Choroid plexus epithelial cell (primary cell): Measurements from ENCODE around the gene SGPP1.

ENCODE experiments used
- DNase-seq: peaks from one replicate; pipeline ENCODE4 v3.0.0-alpha.2; 2010; ENCODE audit warnings: low read depth
- H3K4me3 ChIP-seq: 2 replicates; pipeline ENCODE4 v1.5.1; 2011; ENCODE audit warnings: low read depth, mild to moderate bottlenecking, control low read depth, low read length, moderate library complexity
- TF ChIP-seq, protein P1 (sequence below): conservative IDR thresholded peaks from 2 replicates; pipeline ENCODE4 v1.5.1; 2011; ENCODE audit warnings: low read depth, mild to moderate bottlenecking, control low read depth, inconsistent platforms, low read length, moderate library complexity

The SGPP1 gene

DNA sequence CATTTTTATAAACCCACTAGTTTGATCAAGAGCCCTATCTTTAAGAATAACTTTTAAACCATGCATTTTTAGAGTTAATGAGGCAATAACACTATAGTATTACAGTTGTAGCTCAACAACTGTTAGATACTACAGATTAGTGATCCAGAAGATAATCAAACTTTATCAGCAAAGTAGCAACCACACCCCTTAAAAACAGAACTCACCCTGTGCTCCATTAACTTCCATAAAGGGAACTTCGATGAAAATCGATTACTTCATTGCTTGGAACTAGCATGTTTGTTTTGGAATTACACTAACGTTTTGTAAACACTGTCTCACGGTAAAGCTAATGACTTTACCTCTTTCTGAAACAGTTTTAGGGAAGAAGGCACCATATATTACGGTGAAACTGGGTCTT lies 1.4 kb downstream of the SGPP1 start:
- H3K4me3 ChIP-seq: peak overlapping the region; percentile 72
- TF ChIP-seq, protein P1, sequence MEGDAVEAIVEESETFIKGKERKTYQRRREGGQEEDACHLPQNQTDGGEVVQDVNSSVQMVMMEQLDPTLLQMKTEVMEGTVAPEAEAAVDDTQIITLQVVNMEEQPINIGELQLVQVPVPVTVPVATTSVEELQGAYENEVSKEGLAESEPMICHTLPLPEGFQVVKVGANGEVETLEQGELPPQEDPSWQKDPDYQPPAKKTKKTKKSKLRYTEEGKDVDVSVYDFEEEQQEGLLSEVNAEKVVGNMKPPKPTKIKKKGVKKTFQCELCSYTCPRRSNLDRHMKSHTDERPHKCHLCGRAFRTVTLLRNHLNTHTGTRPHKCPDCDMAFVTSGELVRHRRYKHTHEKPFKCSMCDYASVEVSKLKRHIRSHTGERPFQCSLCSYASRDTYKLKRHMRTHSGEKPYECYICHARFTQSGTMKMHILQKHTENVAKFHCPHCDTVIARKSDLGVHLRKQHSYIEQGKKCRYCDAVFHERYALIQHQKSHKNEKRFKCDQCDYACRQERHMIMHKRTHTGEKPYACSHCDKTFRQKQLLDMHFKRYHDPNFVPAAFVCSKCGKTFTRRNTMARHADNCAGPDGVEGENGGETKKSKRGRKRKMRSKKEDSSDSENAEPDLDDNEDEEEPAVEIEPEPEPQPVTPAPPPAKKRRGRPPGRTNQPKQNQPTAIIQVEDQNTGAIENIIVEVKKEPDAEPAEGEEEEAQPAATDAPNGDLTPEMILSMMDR: no peak
- DNase-seq: no peak

GRCh38 chr14:63725786-63726460 lies 1.9 kb downstream of the SGPP1 start:
- peak overlapping the region; percentile 72 for H3K4me3 ChIP-seq
- TF ChIP-seq, protein P1: no peak
- DNase-seq: no peak

DNA sequence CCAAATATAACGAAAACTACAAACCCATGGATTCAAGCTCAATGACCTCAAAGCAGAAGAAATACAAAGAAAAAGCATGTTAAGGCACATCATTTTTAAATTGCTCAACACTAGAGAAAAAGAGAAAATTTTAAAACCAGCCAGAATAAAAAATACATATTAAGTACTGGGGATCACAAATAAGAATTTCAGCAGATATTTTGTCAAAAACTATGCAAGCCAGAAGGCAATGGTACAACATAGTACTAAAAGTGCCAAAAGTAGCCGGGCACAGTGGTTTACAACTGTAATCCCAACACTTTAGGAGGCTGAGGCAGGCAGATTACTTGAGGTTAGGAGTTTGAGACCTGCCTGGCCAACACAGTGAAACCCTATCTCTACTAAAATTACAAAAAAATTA lies 10.2 kb downstream of the SGPP1 start:
- TF ChIP-seq, protein P1: no peak
- DNase-seq: peak; percentile 22
- no peak overlapping the region for H3K4me3 ChIP-seq

DNA sequence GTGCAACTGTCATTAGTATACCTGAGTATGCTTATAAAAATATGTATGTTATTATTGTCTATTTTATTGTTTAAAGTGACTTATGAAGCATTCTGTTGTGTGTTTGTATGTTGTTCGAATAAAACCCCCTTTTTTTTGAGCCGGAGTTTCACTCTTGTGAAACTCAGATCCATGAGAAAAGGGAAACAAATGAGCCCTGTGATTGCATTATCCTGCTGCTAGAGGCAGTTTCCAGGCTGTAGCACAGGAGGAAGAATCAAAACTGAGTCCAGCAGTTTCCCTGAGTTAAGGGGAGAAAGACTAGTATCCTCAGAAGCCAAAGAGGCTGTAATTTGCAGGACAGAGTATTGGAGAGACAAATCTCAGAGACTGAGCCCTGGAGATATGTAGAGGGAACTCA lies 12.5 kb downstream of the SGPP1 start:
- H3K4me3 ChIP-seq: no peak overlapping the region
- no peak for DNase-seq
- TF ChIP-seq, protein P1: no peak

GRCh38 chr14:63713764-63714163 lies 14.1 kb downstream of the SGPP1 start:
- TF ChIP-seq, protein P1: no peak
- peak; percentile 46 for DNase-seq
- no peak overlapping the region for H3K4me3 ChIP-seq

DNA sequence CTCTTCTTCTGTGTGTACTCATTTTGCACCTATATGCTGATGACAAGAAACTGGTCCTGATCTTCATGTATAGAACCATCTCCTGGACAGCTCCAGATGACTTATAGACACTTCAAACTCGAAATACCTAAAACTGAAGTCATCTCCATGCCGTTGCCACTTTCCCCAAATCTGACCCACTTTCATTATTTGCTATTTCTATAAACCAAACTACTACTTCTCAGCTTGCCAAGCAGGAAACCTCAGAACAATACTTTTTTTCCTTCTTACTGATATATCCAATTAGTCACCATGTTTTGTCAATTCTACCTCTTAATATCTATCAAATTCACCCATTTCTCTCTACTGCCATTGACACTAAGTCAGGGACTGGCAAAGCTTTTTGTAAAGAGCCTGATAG lies 14.8 kb downstream of the SGPP1 start:
- DNase-seq: no peak
- no peak overlapping the region for H3K4me3 ChIP-seq
- TF ChIP-seq, protein P1: no peak

GRCh38 chr14:63712123-63712522 lies 15.7 kb downstream of the SGPP1 start:
- no peak for DNase-seq
- H3K4me3 ChIP-seq: no peak overlapping the region
- TF ChIP-seq, protein P1: no peak
